HL-60 (cell line): ENCODE results near the gene NRAS.

ENCODE experiments used
- DNase-seq, 2 experiments: peaks; one replicate each; pipeline ENCODE4 v3.0.0-alpha.2; 2010 to 2020; ENCODE audit warnings: low read depth in 1 of 2, low spot score in 1 of 2
- H3K27ac ChIP-seq: fragments of 250-450 bp; sonication (Bioruptor Pico); replicated peaks from 2 replicates; pipeline ENCODE4 v1.5.1; 2020; ENCODE audit warnings: mild to moderate bottlenecking, moderate library complexity
- H3K27me3 ChIP-seq: fragments of 250-450 bp; sonication (Bioruptor Pico); 2 replicates; pipeline ENCODE4 v1.5.1; 2021; ENCODE audit warnings: mild to moderate bottlenecking, moderate library complexity; ENCODE audit not compliant: insufficient read depth, poor library complexity, severe bottlenecking
- H3K4me3 ChIP-seq: replicated peaks from 2 replicates; pipeline ENCODE4 v1.5.1; 2011; ENCODE audit warnings: mild to moderate bottlenecking, control low read depth, low read length; ENCODE audit not compliant: insufficient read depth
- CTCF ChIP-seq: IDR thresholded peaks from one replicate; pipeline ENCODE4 v1.5.1; 2011; ENCODE audit warnings: low read length, control low read depth, inconsistent platforms; ENCODE audit not compliant: insufficient read depth
- GABPA ChIP-seq: IDR thresholded peaks from 2 replicates; pipeline ENCODE4 v1.6.1; 2012; ENCODE audit warnings: low read depth
- POLR2AphosphoS5 ChIP-seq: IDR thresholded peaks from 2 replicates; pipeline ENCODE4 v1.6.1; 2012; ENCODE audit warnings: low read depth
- REST ChIP-seq: IDR thresholded peaks from 2 replicates; pipeline ENCODE4 v1.6.1; 2012; ENCODE audit warnings: low read depth; ENCODE audit not compliant: insufficient replicate concordance
- SPI1 ChIP-seq: IDR thresholded peaks from 2 replicates; pipeline ENCODE4 v1.6.1; 2012; ENCODE audit warnings: low read depth, mild to moderate bottlenecking, borderline replicate concordance

NRAS gene

GRCh38 chr1:114694540-114695310 lies 21.8 kb downstream of the NRAS start:
- H3K4me3 ChIP-seq = no peak overlapping the region
- H3K27me3 ChIP-seq = no peaks in the 10 kb centered on the region
- no peak for DNase-seq
- no peak for TF ChIP-seq POLR2AphosphoS5
- TF ChIP-seq REST = no peak
- TF ChIP-seq SPI1 = no peak
- TF ChIP-seq GABPA = no peak
- TF ChIP-seq CTCF = no peak
- H3K27ac ChIP-seq = no peak overlapping the region

- no peak overlapping the region for H3K27ac ChIP-seq
Measured at GRCh38 chr1:114692947-114693346, 23.6 kb downstream of the NRAS start.

More at GRCh38 chr1:114692947-114693346, 23.6 kb downstream of the NRAS start:
- no peak for TF ChIP-seq SPI1
- TF ChIP-seq CTCF = no peak
- TF ChIP-seq GABPA = no peak
- no peak for TF ChIP-seq REST
- TF ChIP-seq POLR2AphosphoS5 = no peak
- H3K4me3 ChIP-seq = no peak overlapping the region
- DNase-seq = no peak
- no peaks in the 10 kb centered on the region for H3K27me3 ChIP-seq
